BJ (cell line): ENCODE measurements around the gene TMEM121B. TPM values are rescaled to one million over a fixed set of nuclear protein-coding genes. Genes with fewer than 3 reads are reported as not detected.

Experiments
- CTCF ChIA-PET: fragments of 350-600 bp; formaldehyde crosslinking; extraction: SDS; loops from one replicate; lab custom pipeline; 2021; ENCODE audit warnings: antibody characterized with exemption, inconsistent platforms; lab: Yijun Ruan, JAX
- POLR2A ChIA-PET: fragments of 300-600 bp; sonication (Branson Sonifier 250); formaldehyde crosslinking; extraction: SDS; loops from one replicate; lab custom pipeline; 2021; ENCODE audit warnings: antibody characterized with exemption; lab: Charles Lee
- DNase-seq: peaks from one replicate; pipeline ENCODE4 v3.0.0-alpha.2; 2011; ENCODE audit warnings: low read depth
- H3K27me3 ChIP-seq: 2 replicates; pipeline ENCODE4 v1.6.0; 2011; ENCODE audit warnings: low read length; ENCODE audit not compliant: control insufficient read depth, insufficient read depth
- H3K36me3 ChIP-seq: 2 replicates; pipeline ENCODE4 v1.5.1; 2011; ENCODE audit warnings: low read length; ENCODE audit not compliant: control insufficient read depth, insufficient read depth
- H3K4me3 ChIP-seq: 2 replicates; pipeline ENCODE4 v1.5.1; 2011; ENCODE audit warnings: low read depth, mild to moderate bottlenecking, control low read depth, low read length
- polyA plus RNA-seq: library from polyadenylated mRNA; depleted of rRNA; stranded (reverse); fragments of >200 nt; gene quantifications from 2 replicates; pipeline ENCODE4 v1.2.3, GENCODE V29; 2011
- TF ChIP-seq, protein P1 (sequence below): IDR thresholded peaks from 2 replicates; pipeline ENCODE4 v1.5.1; 2011; ENCODE audit warnings: low read depth, mild to moderate bottlenecking, control low read depth, inconsistent platforms, low read length, moderate library complexity; ENCODE audit not compliant: insufficient read depth

TMEM121B gene
- polyA plus RNA-seq, 1 experiment = 0.04 TPM

DNA sequence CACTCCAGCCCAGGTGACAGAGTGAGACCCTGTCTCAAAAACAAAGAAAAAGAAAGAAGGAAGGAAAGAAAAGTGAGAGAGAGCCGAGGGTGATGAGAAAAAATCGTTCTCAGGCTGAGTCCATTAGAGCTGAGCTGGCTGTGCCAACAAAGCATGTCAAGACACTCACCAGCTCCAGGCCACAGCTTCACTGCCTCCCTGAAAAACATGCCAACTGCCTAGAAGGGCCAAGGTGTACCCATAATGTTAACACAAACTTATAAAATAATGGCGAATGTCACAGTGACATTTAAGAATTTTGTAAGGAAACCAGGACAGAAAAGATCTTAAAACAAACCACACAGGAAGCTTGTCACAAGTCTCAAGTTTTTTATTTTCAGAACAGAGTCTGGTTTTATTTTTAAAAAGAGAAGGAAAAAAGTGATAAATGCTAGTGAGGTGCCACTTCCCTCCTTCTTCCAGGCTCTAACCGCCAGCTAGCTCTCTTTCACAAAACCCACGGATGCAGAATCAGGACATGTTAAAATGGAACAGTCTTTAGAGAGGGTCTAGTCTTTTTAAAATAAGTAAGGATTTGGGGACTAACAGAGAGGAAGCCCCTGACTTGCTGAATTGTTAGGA is 5.1 kb downstream of the TMEM121B start:
- no peak for DNase-seq
- peaks cover 5% of the 10 kb centered on the region for H3K27me3 ChIP-seq
- POLR2A ChIA-PET = no interaction called here
- CTCF ChIA-PET = interaction anchor here (0.9 to 1.9 kb wide), 2 partner anchors 41 to 55 kb away, joined by 5 to 8 read pairs; no protein-coding TSS in a partner anchor
- 0 out of 2 replicates have a peak, but pooled peaks cover 1% of the 10 kb centered on the region for H3K36me3 ChIP-seq
- TF ChIP-seq, protein P1, sequence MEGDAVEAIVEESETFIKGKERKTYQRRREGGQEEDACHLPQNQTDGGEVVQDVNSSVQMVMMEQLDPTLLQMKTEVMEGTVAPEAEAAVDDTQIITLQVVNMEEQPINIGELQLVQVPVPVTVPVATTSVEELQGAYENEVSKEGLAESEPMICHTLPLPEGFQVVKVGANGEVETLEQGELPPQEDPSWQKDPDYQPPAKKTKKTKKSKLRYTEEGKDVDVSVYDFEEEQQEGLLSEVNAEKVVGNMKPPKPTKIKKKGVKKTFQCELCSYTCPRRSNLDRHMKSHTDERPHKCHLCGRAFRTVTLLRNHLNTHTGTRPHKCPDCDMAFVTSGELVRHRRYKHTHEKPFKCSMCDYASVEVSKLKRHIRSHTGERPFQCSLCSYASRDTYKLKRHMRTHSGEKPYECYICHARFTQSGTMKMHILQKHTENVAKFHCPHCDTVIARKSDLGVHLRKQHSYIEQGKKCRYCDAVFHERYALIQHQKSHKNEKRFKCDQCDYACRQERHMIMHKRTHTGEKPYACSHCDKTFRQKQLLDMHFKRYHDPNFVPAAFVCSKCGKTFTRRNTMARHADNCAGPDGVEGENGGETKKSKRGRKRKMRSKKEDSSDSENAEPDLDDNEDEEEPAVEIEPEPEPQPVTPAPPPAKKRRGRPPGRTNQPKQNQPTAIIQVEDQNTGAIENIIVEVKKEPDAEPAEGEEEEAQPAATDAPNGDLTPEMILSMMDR = no peak
- no peak overlapping the region for H3K4me3 ChIP-seq

DNA sequence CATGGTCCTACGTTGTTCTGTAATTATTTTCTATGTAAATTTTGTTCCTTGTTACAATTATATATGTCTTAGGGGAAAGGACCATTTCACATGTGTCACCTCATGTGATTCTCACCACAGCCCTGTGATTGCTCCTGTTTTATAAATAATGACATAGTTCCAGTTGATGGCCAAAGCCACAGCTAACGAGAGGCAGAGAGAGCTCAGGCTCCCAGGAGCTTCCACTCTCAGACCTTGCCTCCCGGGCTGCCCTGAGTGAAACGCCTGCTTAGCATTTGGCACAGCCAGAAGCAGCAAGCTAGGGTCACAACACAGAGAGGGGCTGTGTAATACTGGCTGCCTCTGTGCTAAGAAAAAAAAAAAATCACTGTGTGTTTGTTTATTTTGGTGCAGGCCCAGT is 5.9 kb downstream of the TMEM121B start:
- TF ChIP-seq, protein P1 = no peak
- ChIA-PET POLR2A (no interaction called here), CTCF (interaction anchor here (0.9 to 1.9 kb wide), 2 partner anchors 41 to 56 kb away, joined by 5 to 8 read pairs; no protein-coding TSS in a partner anchor)
- no peak overlapping the region for H3K4me3 ChIP-seq
- 0 out of 2 replicates have a peak, but pooled peaks cover 1% of the 10 kb centered on the region for H3K36me3 ChIP-seq
- no peak for DNase-seq
- peaks cover 5% of the 10 kb centered on the region for H3K27me3 ChIP-seq

DNA sequence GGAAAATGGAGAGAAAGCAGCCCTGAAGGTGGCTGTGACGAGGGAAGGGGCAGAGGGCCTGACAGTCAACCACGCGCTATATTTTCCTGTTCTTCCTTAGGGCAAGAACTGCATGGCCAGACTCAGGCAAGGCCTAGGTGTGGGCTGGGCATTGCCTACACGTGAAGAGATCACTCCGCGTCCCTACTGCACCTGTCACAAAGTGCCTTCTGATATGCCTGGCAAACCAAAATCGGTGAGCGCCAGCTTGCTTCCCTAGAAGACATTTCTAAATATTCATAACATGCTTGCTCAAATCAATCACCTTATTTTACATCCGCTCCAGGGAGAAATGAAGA is 6.3 kb downstream of the TMEM121B start:
- Histone ChIP-seq H3K4me3 (no peak overlapping the region), H3K27me3 (peaks cover 5% of the 10 kb centered on the region), H3K36me3 (0 out of 2 replicates have a peak, but pooled peaks cover 1% of the 10 kb centered on the region)
- TF ChIP-seq, protein P1 = no peak
- no peak for DNase-seq
- ChIA-PET CTCF (no interaction called here), POLR2A (no interaction called here)

DNA sequence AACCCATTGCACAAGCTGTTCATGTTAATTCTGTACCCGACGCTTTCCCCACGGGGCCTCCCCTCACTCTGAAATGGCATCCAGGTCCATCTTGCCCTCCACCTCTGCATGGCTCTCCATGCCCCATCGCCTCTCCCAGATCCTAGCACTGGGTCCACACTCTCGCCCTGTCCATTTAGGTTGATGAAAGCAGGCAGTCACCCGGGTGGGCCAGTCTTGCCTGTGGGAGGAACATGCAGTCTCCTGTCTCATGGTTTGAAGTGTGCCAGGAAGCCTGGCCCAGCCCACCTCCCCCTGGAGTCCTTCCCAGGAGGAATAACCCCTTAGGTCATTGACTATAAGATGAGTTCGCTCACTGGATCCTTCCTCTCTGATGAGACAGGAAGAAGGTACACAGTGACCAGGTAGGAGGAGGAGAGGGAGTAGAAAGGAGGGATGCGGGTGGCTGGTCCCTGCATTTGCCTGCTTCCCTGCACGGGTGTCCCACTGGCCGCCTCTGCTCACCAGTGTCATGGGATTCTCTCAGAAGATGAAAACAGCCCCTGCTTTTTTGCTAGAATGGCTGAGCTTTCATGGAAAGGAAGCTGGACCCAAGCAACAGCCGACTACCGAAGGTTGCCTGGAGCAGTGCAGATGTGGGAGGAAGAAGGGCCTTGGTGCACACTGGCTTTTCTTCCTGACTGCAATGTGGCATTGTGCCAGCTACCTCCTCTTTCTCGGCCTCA is 6.8 kb downstream of the TMEM121B start:
- POLR2A ChIA-PET = no interaction called here
- Histone ChIP-seq H3K27me3 (peaks cover 5% of the 10 kb centered on the region), H3K4me3 (no peak overlapping the region), H3K36me3 (0 out of 2 replicates have a peak, but pooled peaks cover 1% of the 10 kb centered on the region)
- CTCF ChIA-PET = interaction anchor here (1.3 to 1.4 kb wide), 2 partner anchors 20 to 57 kb away, joined by 3 read pairs; no protein-coding TSS in a partner anchor
- DNase-seq = no peak
- TF ChIP-seq, protein P1 = no peak

DNA sequence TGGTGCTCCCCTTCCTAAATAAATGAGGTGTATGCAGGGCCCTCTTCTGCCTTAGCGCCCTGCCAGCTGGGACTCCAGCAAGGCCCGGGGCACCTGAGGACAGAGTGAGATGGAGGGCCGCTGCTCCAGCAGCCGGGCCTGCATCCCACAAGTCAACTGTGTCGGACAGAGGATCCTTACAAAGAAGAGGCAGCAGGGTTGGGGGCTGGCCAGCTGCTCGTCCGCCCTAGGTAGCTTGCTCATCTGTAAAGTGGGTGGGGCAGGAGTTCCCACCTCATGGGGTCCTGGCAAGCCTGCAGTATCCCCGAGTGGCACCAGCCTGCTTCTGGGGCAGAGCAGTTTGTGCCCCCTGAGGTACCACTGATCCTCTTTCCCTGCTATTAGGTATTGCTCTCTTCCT is 7.6 kb downstream of the TMEM121B start:
- peaks cover 4% of the 10 kb centered on the region; the same call in 1 of the 2 replicates for H3K36me3 ChIP-seq
- ChIA-PET CTCF (interaction anchor here (1.3 to 1.4 kb wide), 2 partner anchors 19 to 58 kb away, joined by 3 read pairs; no protein-coding TSS in a partner anchor), POLR2A (no interaction called here)
- peaks cover 1% of the 10 kb centered on the region; the same call in 1 of the 2 replicates for H3K27me3 ChIP-seq
- DNase-seq = no peak
- no peak overlapping the region for H3K4me3 ChIP-seq
- TF ChIP-seq, protein P1 = no peak
